GM06990 (cell line): ENCODE data around the gene PAF1.

Experiments
- DNase-seq: peaks from one replicate; pipeline ENCODE4 v3.0.0-alpha.2; 2011; ENCODE audit not compliant: insufficient read length; ENCODE audit errors: extremely low read depth
- H3K27me3 ChIP-seq: replicated peaks from 2 replicates; pipeline ENCODE4 v1.6.0; 2011; ENCODE audit warnings: low read length; ENCODE audit not compliant: control insufficient read depth, insufficient read depth
- H3K36me3 ChIP-seq: 2 replicates; pipeline ENCODE4 v1.5.1; 2011; ENCODE audit warnings: low read length; ENCODE audit not compliant: control insufficient read depth, insufficient read depth
- H3K4me3 ChIP-seq: replicated peaks from 2 replicates; pipeline ENCODE4 v1.5.1; 2011; ENCODE audit warnings: low read depth, mild to moderate bottlenecking, control low read depth, low read length
- TF ChIP-seq, protein P1 (sequence below): IDR thresholded peaks from 2 replicates; pipeline ENCODE4 v1.5.1; 2011; ENCODE audit warnings: low read length, control low read depth, mild to moderate bottlenecking, inconsistent platforms; ENCODE audit not compliant: insufficient read depth, poor library complexity, severe bottlenecking

Gene PAF1

DNA sequence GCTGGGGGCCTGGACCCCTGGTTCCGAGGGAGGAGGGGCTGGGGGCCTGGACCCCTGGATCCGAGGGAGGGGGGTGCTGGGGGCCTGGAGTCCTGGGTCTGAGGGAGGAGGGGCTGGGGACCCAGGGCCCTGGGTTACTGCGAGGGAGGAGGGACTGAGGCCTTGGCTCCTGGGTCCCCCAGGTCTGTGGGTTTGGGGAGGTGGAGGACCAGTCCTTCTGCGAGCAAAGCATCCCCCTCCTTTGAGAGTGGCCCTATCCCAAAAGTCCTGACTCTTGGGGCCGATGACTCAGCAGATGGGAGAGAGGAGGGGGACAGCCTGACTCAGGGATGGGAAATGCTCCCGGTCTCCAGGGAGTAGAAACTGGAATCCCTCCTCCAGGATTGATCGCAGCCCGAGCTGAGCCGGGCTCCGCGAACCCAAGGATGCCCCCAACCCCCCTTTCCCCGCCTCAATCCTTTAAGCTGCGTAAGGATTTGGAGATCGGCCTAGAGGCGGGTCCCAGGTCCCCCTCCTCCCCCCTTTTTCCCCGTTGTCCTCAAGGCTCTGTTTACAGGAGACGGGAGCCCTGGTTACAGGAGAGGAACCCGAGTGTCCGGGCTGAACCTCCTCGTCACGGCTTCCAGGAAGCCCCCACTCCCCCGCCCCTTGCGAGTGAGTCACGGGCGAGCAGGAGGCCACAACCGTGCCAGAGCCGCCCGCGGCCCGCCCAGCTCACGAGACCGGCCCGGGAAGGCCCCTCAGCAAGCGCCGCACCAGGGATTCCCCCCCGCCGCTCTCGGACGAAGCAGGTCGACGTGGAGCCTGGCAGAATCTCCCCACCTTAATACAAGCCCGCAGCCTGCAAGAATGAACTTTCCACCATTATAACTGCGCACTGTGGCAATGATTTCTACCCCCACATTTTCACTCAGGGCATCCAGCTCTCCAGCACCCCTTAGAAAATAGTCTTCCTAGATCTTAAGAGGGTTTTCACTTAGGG lies 12.7 kb upstream of the PAF1 start:
- no peaks in the 10 kb centered on the region for H3K27me3 ChIP-seq
- peaks cover 12% of the 10 kb centered on the region for H3K36me3 ChIP-seq
- TF ChIP-seq, protein P1, sequence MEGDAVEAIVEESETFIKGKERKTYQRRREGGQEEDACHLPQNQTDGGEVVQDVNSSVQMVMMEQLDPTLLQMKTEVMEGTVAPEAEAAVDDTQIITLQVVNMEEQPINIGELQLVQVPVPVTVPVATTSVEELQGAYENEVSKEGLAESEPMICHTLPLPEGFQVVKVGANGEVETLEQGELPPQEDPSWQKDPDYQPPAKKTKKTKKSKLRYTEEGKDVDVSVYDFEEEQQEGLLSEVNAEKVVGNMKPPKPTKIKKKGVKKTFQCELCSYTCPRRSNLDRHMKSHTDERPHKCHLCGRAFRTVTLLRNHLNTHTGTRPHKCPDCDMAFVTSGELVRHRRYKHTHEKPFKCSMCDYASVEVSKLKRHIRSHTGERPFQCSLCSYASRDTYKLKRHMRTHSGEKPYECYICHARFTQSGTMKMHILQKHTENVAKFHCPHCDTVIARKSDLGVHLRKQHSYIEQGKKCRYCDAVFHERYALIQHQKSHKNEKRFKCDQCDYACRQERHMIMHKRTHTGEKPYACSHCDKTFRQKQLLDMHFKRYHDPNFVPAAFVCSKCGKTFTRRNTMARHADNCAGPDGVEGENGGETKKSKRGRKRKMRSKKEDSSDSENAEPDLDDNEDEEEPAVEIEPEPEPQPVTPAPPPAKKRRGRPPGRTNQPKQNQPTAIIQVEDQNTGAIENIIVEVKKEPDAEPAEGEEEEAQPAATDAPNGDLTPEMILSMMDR, result no peak
- peak overlapping the region; percentile 63 for H3K4me3 ChIP-seq
- peak; percentile 92 for DNase-seq

DNA sequence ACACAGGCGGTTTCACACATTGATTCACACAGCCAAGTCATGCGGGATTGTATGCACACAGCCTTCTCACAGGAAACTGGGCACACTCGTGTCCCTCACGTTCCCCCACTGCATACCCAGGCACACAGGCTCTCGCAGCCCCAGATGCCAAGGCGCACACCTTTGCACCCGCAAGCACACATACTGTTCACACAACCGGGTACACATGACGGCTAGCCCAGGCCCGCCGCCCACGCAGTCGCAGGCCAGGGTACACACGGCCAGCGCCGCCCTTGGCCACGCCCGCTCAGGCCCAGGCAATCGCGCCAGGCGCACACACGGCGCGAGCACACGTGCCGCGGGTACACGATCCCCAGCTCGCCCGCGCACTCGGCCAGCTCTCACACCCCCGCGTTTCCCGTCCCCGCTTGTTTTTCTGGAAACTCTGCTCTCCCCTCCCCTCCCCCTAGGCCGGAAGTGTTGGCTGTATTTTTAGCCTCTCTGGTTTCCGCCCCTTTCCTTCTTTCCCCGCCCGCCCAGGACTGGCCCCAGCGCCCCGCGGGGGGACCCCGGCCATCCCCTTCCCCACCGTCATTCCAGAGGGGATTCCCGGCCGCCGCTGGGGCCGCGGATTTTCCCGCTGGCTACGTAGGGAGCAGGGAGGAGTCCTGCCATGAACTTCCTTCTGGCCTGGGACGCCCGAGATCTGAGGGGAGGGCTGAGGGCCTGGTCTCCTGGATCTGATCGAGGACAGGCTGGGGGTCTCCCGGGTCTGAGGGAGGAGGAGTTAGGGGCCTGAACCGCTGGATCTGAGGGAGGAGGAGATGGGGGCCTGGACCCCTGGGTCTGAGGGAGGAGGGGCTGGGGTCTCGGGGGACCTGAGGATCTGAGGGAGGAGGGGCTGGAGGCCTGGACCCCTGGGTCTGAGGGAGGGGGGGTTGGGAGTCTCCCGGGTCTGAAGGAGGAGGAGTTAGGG lies 11.7 kb upstream of the PAF1 start:
- H3K4me3 ChIP-seq, result peak overlapping the region; percentile 63
- DNase-seq, result peak; percentile 91
- TF ChIP-seq, protein P1, result no peak

DNA sequence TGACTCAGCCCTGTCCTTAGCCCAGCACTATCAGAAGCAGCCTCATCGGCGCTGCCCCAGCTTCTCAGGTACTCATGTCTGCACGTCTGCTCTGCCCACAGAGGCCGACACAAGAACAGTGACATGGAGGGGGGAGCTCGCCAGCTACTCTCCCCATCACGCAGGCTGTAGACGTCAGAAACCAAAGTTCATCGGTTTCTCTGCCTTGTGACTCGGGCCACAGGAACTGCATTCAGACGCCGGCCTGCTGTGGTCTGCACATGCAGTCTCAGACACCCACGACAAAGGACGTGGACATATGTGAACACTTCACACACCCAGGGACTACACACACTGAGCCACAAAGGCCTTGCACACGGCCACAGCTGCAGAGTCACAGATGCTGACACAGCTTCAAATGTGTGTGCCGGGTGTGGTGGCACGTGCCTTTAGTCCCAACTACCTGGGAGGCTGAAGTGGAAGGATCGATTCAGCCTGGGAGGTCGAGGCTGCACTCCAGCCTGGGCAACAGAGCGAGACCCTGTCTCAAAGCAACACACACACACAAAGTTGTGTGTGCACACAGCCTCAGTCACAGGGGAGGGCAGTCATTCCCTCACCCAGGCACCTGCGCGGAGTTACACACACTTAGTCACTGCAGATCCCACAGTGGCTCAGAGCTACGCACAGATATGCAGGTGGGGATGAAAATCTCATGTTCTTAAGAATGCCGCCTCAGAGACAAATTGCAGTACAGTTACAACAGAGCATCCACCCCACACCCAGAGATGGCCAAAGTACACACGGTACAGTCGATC lies 10.8 kb upstream of the PAF1 start:
- Histone ChIP-seq H3K4me3 (peak overlapping the region; percentile 5; the same call in 1 of the 2 replicates), H3K27me3 (no peaks in the 10 kb centered on the region), H3K36me3 (peaks cover 3% of the 10 kb centered on the region)
- DNase-seq, result peak; percentile 75
- TF ChIP-seq, protein P1, result peak; percentile 1

More for the DNA sequence above, 11.7 kb upstream of the PAF1 start:
- peaks cover 2% of the 10 kb centered on the region; the same call in 1 of the 2 replicates for H3K36me3 ChIP-seq
- no peaks in the 10 kb centered on the region for H3K27me3 ChIP-seq

DNA sequence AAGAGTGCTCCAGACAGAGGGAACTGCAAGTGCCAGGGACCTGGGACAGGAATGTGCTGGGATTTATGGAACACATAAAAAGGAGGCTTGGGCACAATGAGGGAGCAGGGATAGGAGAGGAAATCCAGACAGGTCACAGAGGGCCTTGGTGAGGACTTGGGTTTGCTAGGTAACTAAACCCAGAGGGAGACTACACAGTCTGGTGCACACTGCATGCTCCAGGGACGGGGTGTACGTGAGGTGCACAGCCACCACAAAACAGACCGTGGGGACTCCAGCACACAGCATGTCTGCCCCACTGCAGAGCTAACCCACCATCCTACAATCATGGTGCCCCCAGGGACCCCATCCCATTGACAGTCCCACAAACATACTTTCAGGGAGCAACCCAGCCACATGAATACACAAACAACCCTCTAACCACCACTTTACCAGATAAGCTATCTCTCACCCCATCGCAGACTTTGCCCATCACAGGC lies 10.2 kb upstream of the PAF1 start:
- Histone ChIP-seq H3K4me3 (no peak overlapping the region), H3K27me3 (no peaks in the 10 kb centered on the region), H3K36me3 (peaks cover 3% of the 10 kb centered on the region)
- TF ChIP-seq, protein P1, result no peak
- no peak for DNase-seq

DNA sequence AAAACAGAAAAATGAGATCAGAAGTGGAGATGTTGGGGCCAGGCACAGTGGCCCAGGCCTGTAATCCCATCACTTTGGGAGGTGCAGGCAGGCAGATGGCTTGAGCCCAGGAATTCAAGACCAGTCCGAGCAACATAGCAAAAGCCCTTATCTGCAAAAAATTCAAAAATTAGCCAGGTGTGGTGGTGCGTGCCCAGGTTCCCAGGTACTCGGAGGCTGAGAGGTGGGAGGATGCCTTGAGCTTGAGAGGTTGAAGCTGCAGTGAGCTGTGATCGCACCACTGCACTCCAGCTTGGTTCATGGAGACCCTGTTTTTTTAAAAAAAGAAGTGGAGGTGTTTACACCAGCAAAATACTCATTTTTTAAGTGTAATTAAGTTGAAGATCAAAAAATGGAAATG lies 9.2 kb upstream of the PAF1 start:
- H3K36me3 ChIP-seq, result peaks cover 3% of the 10 kb centered on the region
- no peaks in the 10 kb centered on the region for H3K27me3 ChIP-seq
- H3K4me3 ChIP-seq, result no peak overlapping the region
- TF ChIP-seq, protein P1, result no peak
- no peak for DNase-seq
